Upper lobe of right lung (tissue), 1 donor: ENCODE data around the gene GNAO1. TPM values are rescaled to one million over a fixed set of nuclear protein-coding genes. Genes with fewer than 3 reads are reported as not detected.

Experiments
- ATAC-seq: fragments of 200-7000 bp; cut with Tn5 transposase; one replicate; pipeline ENCODE4 v1.9.1; 2020; ENCODE audit warnings: mild to moderate bottlenecking, moderate library complexity
- DNase-seq: peaks from one replicate; pipeline ENCODE4 v3.0.0-alpha.2; 2020
- H3K27ac ChIP-seq: fragments of 200-600 bp; one replicate; pipeline ENCODE4 v1.8.0; 2022
- H3K27me3 ChIP-seq: fragments of 200-600 bp; one replicate; pipeline ENCODE4 v1.8.0; 2022; ENCODE audit warnings: mild to moderate bottlenecking
- H3K36me3 ChIP-seq: fragments of 200-600 bp; one replicate; pipeline ENCODE4 v1.8.0; 2022
- H3K4me1 ChIP-seq: fragments of 200-600 bp; one replicate; pipeline ENCODE4 v1.8.0; 2022
- H3K4me3 ChIP-seq: fragments of 200-600 bp; one replicate; pipeline ENCODE4 v1.8.0; 2022; ENCODE audit warnings: mild to moderate bottlenecking
- H3K9me3 ChIP-seq: fragments of 200-600 bp; one replicate; pipeline ENCODE4 v1.8.0; 2022
- intact Hi-C: fragments of 100-400 bp; cut with DNase I; formaldehyde crosslinking; loops from one replicate; pipeline ENCODE4 v1.11.0; 2022
- total RNA-seq: library from RNA; stranded (reverse); fragmentation: NEBNext Ultra II Directional; extraction: Animal tissue kit (Norgen Biotek cat#: 25700); gene quantifications from one replicate; pipeline ENCODE4 v1.2.1, GENCODE V29; 2021
- TF ChIP-seq, protein P1 (sequence below): fragments of 200-600 bp; IDR thresholded peaks from one replicate; pipeline ENCODE4 v1.8.0; 2022; ENCODE audit warnings: antibody characterized with exemption
- donor health status: DM: no; HTN: yes; CAD: no; lungs with severe emphysema.

The GNAO1 gene
- total RNA-seq, 1 donor from 2014 or later, result 1.8 TPM

- intact Hi-C loops, result no loop called here
- no peak overlapping the region for H3K4me3 ChIP-seq
- H3K36me3 ChIP-seq, result no peaks in the 10 kb centered on the region
- TF ChIP-seq, protein P1, sequence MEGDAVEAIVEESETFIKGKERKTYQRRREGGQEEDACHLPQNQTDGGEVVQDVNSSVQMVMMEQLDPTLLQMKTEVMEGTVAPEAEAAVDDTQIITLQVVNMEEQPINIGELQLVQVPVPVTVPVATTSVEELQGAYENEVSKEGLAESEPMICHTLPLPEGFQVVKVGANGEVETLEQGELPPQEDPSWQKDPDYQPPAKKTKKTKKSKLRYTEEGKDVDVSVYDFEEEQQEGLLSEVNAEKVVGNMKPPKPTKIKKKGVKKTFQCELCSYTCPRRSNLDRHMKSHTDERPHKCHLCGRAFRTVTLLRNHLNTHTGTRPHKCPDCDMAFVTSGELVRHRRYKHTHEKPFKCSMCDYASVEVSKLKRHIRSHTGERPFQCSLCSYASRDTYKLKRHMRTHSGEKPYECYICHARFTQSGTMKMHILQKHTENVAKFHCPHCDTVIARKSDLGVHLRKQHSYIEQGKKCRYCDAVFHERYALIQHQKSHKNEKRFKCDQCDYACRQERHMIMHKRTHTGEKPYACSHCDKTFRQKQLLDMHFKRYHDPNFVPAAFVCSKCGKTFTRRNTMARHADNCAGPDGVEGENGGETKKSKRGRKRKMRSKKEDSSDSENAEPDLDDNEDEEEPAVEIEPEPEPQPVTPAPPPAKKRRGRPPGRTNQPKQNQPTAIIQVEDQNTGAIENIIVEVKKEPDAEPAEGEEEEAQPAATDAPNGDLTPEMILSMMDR, result no peak
- ATAC-seq (no peak), DNase-seq (peak; percentile 56)
- H3K4me1 ChIP-seq, result peaks cover 9% of the 10 kb centered on the region
- no peaks in the 10 kb centered on the region for H3K27me3 ChIP-seq
- no peaks in the 10 kb centered on the region for H3K9me3 ChIP-seq
- no peak overlapping the region for H3K27ac ChIP-seq
These were observed 162.0 kb downstream of the GNAO1 start for GRCh38 chr16:56353054-56353921.

- Histone ChIP-seq H3K4me1 (peaks cover 9% of the 10 kb centered on the region), H3K4me3 (no peak overlapping the region), H3K36me3 (no peaks in the 10 kb centered on the region), H3K27ac (no peak overlapping the region), H3K27me3 (no peaks in the 10 kb centered on the region), H3K9me3 (no peaks in the 10 kb centered on the region)
- ATAC-seq (no peak), DNase-seq (peak; percentile 22)
- TF ChIP-seq, protein P1, result no peak
- intact Hi-C loops, result no loop called here
These were observed 162.7 kb downstream of the GNAO1 start for GRCh38 chr16:56354016-56354415.

DNA sequence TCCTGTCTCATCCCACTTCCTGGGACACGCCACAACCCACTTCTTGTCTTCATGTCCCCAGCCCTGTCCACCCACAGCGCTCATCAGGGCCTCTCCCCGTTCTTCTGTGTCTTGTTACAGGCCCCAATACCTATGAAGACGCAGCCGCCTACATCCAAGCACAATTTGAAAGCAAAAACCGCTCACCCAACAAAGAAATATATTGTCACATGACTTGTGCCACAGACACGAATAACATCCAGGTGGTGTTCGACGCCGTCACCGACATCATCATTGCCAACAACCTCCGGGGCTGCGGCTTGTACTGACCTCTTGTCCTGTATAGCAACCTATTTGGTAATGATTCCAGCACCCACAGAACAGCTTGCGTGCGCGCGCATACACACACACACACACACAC is 163.5 kb downstream of the GNAO1 start:
- intact Hi-C loops, result no loop called here

DNA sequence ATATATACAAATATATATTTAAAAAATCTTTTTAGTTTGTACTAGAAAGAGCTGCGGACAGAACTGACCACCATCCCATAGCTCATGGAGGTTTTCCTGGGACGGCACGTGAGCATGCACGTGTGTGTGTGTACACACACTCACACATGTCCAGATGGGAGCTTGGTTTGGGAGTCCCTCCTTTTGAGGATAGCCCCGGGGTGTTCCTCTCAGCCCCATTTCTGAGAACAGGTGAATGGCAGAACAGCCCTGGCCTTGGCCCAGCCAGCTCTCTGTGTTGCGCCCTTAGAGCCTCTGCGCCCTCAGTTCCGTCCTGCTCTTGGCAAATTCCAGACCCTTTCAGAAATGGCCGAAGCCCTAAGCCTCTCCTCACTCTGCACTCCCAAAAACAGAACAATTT is 163.9 kb downstream of the GNAO1 start:
- no peak for ATAC-seq
- no peaks in the 10 kb centered on the region for H3K27me3 ChIP-seq
- H3K36me3 ChIP-seq, result no peaks in the 10 kb centered on the region
- no peak overlapping the region for H3K27ac ChIP-seq
- TF ChIP-seq, protein P1, result no peak
- H3K9me3 ChIP-seq, result no peaks in the 10 kb centered on the region
- no peak overlapping the region for H3K4me3 ChIP-seq
- DNase-seq, result no peak
- intact Hi-C loops, result no loop called here
- H3K4me1 ChIP-seq, result peaks cover 9% of the 10 kb centered on the region

More for the DNA sequence above, 163.5 kb downstream of the GNAO1 start:
- H3K27me3 ChIP-seq, result no peaks in the 10 kb centered on the region
- TF ChIP-seq, protein P1, result no peak
- H3K4me1 ChIP-seq, result peaks cover 9% of the 10 kb centered on the region
- no peaks in the 10 kb centered on the region for H3K36me3 ChIP-seq
- ATAC-seq, result no peak
- DNase-seq, result no peak
- H3K4me3 ChIP-seq, result no peak overlapping the region
- H3K27ac ChIP-seq, result no peak overlapping the region
- H3K9me3 ChIP-seq, result no peaks in the 10 kb centered on the region

DNA sequence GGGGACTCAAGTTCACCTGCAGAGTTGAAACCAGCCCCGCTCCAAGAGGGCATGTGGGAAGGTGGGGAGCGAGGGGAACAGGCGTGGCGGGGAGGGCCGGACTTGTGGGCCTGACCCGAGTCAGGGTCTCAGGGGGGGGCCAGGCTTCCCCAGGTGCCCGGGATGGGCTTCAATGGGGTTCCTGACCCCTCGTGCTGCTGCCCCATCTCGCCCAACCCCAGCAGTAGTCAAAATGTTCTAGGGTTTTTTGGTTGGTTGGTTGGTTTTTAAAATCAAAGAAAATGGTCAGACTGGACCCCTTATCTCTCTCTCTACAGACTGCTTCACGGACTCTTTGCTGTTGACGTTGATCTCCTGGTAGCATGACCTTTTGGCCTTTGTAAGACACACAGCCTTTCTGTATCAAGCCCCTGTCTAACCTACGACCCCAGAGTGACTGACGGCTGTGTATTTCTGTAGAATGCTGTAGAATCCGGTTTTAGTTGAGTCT is 164.5 kb downstream of the GNAO1 start:
- DNase-seq, result peak; percentile 43
- ATAC-seq, result no peak
- Histone ChIP-seq H3K9me3 (no peaks in the 10 kb centered on the region), H3K27me3 (no peaks in the 10 kb centered on the region), H3K27ac (no peak overlapping the region), H3K36me3 (peaks cover 3% of the 10 kb centered on the region), H3K4me1 (peaks cover 9% of the 10 kb centered on the region), H3K4me3 (no peak overlapping the region)
- intact Hi-C loops, result no loop called here
- TF ChIP-seq, protein P1, result no peak
